NCI-H2227 treated with DMSO at 0.1 percent for 48 hours (cell line): ENCODE data around the gene PCYOX1L.

ENCODE experiments used
- DNase-seq: peaks from one replicate; lab custom pipeline; 2025; lab: John Stamatoyannopoulos, UW

PCYOX1L gene, protein sequence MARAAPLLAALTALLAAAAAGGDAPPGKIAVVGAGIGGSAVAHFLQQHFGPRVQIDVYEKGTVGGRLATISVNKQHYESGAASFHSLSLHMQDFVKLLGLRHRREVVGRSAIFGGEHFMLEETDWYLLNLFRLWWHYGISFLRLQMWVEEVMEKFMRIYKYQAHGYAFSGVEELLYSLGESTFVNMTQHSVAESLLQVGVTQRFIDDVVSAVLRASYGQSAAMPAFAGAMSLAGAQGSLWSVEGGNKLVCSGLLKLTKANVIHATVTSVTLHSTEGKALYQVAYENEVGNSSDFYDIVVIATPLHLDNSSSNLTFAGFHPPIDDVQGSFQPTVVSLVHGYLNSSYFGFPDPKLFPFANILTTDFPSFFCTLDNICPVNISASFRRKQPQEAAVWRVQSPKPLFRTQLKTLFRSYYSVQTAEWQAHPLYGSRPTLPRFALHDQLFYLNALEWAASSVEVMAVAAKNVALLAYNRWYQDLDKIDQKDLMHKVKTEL

DNA sequence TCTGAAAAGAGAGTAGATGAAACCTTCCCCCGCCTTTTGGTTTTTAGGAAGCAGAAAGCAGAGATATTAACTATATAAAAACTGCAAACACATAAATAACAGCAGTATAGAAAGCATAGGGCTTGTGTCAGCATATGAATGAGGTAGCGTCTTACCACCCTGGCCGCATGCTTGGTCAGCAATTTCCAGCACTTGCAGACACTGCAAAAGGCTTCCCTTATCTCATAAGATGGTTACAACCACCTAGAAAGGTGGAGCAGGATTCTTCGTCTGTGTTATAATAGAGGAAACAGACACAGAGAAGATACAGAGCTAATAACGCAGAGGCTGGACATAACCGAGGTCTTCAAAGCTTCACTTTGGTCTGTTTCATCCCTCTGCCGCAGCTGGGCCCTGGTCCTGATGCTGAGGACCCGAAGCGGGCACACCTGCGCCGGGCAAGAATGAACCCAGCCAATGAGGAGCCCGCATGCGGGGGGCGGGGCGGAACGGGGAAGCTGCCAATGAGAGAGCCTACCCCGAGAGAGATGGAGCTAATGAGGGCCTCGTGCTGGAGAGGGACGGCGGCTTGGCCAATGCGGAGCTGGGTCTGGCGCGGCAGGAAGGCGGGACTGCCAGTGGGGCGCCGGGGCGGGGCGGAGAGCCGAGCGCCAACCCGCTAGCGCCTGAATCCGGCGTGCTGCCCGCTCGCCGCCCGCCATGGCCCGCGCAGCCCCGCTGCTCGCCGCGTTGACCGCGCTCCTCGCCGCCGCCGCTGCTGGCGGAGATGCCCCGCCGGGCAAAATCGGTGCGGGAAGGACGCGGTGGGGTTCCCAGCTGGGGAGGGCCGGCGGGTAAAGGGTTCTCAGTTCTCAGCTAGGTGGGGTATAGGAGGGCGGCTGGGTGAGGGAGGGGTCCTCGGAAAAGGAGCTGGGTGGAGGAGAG, at the start of gene PCYOX1L:
TSS of gene PCYOX1L (plus strand) at position 677 of the 924 bp plus-strand sequence. CDS start at position 700, 23 bp downstream.
- DNase-seq, result peak; percentile 86

DNA sequence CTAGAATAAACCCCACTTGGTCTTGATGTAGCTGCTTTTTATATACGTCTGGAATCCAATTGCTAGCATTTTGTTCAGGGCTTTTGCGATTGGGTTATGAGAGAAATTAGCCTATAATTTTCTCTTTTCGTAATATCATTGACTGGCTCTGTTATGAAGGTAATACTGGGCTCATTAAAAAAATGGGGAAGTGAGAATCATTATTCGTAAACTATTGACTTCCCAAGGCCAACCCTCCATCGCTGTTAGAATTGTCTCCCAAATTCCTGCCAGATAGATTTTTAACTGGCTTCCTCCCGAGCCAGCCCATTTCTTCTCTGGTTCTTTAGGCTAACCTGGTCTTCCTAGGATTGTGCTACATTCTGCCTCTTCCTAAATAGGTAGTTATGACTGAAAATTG, 48.5 kb upstream of the PCYOX1L start:
- no peak for DNase-seq

DNA sequence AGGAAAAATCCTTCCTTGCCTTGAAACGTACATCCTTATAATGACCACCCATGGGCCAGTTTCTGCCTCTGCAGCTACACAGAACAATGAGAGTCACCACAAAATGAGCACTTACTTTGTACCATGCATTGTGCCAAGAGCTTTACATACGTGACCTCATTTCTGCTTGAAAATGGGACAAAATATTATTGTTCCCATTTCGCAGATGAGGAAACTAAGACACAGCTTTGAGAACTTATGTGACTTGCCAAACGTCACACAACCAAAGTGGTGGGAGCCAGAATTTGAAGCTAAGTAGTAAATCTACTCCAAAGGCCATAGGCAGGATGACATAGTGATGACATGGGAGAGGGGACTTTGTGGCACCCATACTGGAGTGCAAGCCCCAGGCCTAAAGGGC, 47.4 kb upstream of the PCYOX1L start:
- DNase-seq, result no peak

DNA sequence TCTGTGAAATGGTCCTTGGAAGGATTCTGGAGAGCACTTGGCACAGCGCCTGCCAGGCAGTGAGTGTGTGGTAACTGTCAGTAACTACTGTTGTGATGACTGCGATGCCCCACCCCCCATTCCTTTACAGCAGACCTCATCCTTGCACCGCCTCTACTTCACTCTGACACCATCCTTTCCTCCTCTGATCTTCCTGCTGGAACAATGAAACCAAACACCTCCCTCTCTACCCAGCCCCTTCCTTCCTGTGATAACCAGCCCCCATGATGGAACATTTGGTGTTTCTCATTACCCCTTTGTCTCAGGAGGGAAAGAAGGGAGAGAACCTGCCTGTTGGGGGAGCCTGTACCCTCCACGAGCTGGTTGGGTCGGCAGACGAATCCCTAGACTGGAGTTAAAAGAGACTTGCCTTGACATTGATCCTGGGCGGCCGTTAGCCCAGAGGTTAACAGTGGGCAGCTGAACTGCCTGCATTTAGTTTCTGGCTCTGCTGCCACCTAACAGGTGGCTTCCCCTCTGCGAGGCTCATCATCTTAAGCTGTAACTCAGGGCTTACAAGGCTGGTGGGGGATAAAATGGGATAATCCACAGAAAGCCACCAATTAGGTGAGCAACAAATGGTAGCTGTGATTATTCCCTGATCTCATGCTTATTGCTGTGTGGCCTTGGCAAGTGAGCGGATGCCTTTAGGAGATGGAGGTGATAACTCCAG, 46.7 kb upstream of the PCYOX1L start:
- DNase-seq, result peak; percentile 12

DNA sequence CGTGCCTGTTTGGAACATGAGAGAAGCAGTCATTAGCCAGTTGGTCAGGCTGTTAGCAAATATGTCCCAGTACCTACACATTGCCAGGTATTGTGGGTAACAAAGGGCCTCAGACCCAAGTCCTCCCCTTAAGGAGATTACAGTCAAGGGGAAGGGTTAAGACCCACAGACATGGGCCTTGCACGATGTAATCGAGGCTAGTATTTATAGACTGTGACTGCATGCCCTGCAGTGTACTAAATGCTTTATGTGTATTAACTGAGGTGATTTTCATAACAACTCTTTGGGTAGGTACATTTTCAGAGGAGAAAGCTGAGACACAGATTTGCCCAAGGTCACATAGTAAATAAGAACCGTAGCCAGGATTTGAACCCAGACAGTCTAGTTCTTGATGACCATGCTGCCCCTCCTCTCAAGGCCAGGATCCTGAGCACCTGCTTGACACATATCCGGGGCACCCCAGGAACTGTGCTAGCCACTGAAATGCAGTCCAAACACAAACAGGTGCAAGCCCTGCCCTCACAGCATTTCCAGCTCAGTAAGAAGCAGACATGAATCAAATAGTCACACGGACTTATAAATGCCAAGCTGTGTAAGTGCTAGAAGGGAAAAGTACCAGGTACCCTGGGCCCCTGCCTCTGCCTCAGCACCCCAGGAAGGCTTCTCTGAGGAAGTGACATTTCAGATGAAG, 44.5 kb upstream of the PCYOX1L start:
- DNase-seq, result no peak

DNA sequence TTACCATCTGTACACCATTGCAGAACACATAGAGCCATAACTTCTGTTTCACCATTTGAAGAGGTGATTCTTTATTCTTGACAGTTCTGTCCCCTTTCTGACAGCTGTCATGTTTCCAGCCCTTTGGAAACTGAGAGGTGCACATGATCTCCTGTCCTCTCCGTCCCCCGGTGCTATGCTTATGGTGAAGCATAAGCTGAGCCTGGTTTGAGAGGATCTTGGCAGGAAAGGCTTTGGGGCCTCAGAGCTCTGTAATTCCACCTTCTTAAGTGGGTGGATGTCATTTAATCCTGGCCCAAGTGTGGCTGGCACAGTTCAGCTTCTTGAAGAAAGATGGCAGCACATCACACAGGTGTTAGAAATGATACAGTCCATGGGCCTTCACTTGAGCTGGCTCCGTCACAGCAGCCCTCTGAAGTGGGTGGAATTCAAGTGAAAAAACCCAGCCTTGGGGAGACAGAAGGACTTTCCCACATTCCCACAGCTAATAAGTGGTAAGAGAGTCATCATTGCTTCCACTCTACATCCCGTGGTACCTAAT, 43.2 kb upstream of the PCYOX1L start:
- DNase-seq, result no peak

DNA sequence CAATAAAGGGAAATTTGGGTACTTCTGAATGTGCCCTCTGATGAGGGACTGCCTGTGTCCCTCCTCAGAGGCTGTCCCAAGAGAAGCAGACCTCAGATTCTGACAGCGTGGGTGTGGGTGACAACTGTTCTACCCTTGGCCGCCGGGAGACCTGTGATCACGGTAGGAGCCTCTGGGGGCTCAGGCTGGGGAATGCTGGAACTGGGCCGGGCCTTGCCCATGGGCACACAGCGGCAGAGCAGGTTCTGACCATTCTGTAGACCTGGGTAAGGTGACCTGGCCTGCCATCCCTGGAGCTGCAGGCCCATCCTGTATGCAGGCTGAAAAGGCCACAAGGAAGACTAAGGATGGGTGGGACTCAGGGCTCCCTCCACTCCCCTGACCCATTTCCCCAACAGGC, 42.1 kb upstream of the PCYOX1L start:
- DNase-seq, result no peak

DNA sequence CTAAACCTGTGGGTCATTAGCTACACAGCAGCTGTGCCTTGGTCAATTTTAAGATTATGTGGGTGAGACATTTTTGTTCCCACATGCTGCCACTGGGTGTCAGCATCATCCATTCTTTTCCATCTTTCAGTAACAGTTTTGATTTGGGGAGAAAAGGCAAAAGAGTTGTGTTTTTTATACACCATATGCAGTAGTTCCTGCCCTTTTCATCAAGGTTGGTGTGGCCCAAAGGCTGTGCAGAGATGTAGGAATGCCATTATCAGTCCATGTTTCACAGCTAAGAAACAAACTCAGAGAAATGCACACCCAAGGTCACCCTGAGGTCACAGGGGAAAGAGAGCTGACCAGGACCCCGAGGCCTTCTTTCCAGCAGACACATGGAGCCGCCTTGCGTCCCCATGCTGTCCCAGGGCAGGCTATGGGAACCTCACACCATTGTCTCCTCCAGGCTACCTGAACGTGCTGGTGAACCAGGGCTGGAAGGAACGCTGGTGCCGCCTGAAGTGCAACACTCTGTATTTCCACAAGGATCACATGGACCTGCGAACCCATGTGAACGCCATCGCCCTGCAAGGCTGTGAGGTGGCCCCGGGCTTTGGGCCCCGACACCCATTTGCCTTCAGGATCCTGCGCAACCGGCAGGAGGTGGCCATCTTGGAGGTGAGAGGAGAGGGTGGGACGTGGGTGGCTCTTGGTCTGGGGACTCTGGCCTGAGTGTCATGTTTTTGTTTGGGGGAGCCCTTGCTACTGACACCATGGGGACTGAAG, 40.4 kb upstream of the PCYOX1L start:
- no peak for DNase-seq

DNA sequence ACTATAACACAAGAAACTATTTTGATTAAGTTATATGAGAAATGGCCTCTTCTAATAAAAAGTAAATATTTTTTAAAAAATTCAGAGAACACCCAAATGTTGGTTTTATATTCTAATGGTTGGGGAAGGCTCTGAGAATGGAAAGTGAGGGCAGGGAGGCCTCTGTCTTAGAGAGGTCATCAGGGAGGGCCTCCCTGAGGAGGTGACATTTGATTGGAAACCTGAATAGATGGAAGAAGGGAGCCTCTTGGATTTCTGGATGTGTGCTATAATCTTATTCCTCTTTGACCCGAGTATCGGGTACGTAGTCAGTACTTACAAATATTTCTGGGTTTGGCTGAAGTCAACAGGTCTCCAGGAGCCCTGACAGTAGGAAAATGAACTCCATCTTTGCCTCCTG, 38.7 kb upstream of the PCYOX1L start:
- DNase-seq, result no peak

DNA sequence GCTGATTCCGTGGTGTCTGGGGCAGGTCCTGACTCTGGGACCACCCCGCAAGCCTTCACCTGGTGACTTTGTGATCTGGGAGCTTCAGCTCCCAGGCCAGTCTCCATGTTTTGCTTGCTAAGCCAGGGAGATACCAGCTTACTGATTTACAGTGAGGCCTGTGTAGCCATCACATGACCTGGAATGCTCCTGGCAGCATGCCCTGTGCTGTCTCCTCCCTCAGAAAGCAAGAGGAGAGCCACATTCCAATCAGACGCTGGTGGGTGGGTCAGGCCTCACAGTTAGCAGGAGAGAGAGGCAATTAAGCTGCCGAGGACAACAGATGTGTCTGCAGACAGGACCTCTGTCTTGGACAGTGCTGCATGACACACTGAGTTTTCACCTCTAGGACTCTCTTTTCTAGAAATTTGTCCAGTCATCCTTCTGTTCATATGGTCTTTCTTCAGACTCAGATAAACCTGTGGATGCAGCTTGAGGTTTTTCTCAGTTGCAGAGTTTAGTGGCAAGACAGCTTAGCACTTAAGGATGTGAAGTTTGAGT, 37.0 kb upstream of the PCYOX1L start:
- DNase-seq, result peak; percentile 71

DNA sequence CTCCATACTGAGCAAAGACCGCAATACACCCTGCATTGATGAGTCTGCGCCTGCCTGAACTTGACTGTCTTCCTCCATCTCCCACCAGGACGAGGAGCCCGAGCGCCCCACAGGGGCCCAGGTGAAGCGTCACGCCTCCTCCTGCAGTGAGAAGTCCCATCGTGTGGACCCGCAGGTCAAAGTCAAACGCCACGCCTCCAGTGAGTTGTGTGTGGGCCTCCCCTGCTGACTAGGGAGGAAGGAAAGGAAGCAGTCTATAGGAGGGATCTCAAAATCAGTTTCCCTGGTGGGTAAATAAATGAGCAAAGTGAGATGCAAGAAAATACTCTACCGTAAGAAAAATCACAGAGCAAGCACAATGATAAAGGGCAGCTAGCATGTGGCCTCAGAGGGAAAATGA, 35.3 kb upstream of the PCYOX1L start:
- DNase-seq, result no peak

DNA sequence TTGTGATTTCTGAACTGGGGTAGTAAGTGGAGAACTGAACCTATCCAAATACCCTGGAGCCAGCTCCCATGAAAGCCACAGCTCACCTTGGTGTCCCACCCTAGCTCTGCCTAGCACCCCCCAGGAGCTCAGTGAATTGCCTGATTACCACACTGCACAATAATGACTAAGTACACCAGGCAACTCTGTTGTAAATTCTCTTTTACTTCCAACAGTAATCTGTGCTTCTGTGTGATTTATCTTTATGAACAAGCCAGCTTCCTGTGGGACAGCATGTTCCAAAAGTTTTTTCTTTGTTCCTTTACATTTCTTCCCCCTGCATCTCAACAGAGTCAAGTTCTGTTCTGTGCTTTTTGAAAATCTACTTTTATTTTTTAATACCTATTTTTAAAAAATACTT, 34.6 kb upstream of the PCYOX1L start:
- DNase-seq, result no peak

DNA sequence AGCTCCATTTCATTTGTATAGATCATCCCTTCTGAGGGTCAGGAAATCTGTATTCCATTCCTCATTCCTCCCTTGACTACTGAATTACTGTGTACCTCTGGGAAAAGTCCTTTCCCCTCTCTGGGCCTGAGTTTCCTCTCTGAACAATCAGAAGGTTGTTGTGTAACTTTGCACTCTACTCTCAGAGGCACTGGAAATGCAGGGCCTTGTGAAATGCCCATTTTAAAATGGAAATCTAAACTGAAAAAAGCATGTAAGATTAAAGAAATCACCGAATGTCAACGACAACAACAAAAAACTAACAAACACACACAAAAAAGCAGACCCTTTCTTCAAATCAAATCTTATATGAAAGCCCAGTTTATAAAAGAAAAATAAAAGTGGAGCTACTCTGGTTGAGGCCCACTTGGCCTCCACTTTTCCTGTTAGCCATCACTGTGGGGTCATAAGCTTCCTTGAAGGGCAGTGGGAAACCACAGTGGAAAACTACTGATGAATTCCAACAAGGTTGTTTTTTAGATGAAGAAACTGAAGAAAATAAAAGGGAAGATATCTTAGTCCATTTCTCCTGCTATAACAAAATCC, 34.1 kb upstream of the PCYOX1L start:
- DNase-seq, result no peak

DNA sequence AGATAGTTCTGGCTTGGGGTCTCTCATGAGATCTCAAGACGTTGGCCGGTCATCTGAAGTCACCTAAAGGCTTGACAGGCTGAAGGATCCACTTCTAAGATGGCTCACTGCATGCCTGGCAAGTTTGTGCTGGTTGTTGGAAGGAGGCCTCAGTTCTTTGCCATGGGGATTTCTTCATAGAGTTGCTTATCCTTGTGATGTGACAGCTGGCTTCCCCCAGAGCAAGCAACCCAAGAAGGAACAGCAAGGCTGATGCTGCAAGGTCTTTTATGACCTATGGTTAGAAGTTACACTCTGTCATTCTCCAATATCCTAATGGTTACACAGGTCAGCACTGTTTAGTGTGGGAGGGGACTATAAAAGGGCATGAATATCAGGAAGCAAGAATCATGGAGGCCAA, 33.2 kb upstream of the PCYOX1L start:
- DNase-seq, result no peak

DNA sequence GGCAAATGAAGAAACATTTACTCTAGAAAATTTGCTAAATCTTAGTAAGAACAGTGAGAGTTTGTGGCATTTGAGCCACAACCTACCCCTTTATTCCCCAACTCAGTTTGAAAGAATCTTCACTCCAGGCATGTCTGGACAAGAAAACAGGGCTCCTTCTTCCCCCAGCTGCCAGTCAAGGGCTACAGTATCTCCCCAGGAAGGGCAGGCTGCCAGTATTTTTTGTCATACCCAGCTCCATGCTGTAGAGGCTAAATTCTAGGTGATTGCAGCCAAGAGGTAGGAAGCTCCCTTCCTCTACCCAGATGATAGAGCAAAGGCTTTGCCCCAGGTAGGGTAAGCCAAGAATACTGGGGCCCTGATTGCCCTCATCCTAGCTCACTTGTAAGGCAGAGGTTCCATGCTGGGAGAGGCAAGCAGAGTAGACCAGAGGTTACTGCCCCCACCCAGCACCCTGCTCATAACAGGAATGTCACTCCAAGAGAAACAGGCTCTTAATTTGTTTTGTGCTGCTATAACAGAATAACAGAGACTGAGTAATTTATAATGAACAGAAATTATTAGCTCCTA, 32.6 kb upstream of the PCYOX1L start:
- DNase-seq, result no peak

DNA sequence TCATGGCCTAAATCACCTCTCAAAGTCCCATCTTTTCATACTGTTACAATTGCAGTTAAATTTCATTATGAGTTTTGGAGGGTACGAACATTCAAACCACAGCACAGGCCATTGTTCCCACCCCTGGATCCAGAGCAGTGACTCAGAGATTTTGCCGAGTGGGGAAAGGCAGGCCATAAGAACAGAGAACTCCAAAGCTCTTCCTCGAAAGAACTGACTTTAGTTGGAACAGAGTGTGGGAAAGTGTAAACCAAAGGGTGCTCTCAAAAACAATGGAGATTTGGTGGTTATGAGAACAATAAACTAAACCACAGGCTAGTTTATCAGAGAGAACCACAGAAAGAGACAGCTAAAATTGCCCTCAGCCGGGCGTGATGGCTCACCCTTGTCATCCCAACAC, 32.0 kb upstream of the PCYOX1L start:
- DNase-seq, result no peak

DNA sequence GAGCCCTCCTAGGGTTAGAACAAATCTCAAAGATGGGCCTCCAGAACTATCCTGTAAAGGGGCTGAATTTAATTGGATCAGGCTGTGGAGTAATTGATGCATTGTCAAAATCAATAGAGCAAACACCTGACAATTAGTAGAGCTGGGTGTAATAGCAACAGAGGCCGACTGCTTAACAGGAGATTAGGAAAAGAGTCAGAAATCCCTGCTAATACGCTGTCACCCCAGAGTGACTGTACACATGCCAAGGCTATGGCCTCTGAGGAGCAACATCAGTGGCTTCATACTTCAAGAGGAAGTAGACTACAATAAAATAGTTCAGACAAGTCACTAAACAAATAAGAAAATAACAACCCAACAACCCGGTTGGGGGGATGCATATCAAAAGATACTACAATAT, 31.2 kb upstream of the PCYOX1L start:
- no peak for DNase-seq

DNA sequence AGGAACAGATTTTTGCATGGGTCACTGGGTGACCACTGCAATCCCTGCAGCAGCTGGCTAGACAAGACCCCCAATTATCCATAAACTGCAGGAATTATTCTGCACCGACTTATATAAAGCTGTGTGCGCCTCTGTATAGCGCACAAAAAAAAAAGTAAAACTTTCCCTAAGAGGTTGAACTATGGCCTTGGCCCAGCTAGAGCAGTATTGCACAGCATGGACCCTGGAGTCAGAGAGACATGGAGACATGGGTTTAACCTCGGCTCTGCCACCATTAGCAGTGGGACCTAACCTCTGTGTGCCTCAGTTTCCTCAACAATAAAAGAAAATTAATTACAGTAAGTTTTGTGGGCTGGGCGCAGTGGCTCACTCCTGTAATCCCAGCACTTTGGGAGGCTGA, 29.7 kb upstream of the PCYOX1L start:
- DNase-seq, result no peak

DNA sequence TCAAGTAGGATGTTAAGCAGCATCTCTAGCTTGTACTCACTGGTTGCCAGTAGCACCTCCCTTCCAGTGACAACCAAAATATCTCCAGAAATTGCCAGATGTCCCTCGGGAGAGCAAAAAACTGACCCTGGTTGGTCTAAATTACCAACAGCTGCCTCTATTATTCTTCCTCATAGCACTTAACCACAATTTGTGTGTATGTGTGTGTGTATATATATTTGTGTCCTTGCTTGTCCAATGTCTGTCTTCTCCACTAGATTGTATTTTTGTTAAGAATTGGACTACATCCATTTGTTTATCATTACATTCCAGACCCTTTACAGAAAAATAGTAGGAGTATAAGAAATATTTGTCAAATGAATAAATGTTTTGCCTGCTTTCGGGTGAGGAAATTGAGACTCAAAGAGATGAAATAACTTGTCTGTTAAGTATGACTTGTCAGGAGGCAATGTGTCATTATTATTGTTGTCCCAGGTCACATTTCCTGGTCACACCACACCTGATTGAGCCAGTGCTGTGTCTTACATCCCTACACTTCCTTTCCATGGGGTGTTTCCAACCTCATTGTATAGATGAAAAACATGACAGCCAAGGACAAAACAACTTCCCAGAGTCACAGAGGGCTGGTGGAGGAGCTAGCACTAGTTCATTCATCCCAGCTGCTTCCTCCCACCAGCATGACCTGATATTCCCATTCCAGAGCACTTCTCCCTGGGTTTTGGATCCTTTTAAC, 24.0 kb upstream of the PCYOX1L start:
- DNase-seq, result no peak
